HG03469 (cell line): ENCODE measurements around the gene VIPAS39.

ENCODE experiments used
- ATAC-seq: cut with Tn5 transposase; IDR thresholded peaks from one replicate; pipeline ENCODE4 v1.9.1; 2021; ENCODE audit warnings: mild to moderate bottlenecking, moderate library complexity, moderate number of reproducible peaks; ENCODE audit not compliant: unreplicated experiment

VIPAS39 gene

DNA sequence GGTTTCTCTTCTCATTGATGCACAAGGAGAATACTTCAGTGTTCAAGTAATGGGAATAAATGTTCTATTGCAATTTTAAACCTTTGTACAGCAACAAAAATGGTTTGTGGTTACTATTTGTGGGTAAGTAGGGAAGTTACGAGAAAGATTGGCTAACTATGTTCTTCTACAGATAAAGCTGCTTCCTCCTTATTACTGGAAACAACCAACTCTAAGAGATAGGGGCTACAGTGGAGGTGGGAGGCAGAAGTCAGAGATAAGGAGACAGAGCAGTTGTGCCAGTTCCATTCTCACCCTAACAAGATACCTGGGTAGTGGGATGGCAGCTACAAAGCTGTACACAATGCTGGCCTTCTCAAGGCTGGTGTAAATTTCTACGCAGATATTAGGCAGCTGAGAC is 50.2 kb downstream of the VIPAS39 start:
- ATAC-seq = no peak

DNA sequence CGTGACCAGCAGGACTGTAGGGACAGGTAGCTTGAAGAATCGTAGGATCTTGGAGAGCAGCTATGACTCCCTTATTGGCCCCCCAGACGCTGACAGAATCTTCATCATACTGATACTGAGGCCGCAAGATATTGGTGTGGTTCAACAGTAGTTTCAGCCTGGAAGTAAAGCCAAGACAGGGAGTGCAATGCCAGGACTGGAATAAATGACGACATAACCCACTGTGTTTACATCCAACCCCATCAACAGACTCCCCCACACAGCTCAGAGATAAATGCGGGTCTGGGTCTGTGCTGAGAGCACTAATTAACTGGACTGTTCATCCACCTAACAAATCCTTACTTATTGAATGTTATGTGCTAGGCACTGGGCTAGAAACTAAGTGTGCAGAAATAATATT is 50.7 kb downstream of the VIPAS39 start:
- no peak for ATAC-seq

DNA sequence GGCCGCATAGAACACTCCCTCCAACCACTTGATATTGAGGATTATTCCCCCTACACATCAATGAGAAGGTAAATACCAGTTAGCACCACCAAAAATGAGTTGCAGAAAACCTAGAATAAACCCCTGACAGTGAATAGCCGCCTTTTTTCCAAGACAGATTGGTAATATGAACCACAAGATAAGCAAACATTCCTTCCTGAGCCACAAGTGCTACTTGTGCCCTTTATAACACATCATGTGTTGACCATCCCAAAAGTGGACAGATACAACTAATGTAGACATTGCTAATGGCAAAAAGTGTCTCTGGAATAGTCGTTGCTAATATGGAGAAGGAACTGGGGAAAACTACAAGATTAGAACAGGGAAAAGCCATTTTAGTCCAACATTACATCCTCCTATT is 51.3 kb downstream of the VIPAS39 start:
- ATAC-seq = no peak

DNA sequence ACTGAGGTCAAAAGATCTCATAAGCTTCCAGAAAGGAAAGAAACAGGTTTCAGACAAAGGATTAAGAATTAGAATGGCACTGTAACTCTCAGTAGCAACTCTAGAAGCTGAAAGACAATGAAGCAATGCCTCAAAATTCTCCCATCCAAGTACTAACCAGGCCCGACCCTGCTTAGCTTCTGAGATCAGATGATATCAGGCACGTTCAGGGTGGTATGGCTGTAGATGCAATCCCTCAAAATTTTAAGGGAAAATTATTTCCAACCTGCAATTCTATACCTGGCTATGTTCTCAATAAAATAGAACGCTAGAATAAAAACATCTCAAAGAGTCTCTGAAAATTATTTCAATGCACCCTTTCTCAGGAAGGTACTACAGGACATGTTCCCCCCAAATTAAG is 53.6 kb downstream of the VIPAS39 start:
- no peak for ATAC-seq

DNA sequence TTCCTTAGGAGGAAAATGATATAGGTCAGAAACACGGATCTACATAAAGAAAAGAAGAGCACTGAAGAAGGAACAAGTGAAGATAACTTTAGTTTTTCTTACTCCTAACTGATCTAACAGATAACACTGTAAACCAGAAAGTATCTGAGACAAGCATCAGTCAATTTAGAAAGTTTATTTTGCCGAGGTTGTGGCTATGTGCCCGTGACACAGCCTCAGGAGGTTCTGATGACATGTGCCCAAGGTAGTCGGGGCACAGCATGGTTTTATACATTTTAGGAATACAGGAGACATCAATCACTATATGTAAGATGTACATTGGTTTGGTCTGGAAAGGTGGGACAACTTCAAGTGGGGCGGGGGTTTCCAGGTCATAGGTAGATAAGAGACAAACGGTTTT is 57.2 kb downstream of the VIPAS39 start:
- ATAC-seq = no peak

DNA sequence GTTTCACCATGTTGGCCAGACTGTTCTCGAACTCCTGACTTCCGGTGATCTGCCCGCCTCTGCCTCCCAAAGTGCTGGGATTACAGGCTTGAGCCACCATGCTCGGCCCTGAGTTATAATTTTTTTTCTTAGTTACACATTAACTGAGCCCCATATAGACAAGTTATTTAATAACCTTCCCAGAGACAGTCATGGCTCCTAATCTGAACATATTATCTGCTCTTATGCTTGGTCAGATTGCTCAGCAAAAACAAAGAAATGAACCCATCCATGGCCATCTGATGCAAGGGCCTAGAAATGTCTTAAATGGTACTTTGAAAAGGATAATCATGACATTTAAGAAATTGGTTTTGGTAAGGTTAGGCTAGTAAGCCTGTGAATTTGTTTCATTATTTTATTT is 67.2 kb downstream of the VIPAS39 start:
- ATAC-seq = no peak

DNA sequence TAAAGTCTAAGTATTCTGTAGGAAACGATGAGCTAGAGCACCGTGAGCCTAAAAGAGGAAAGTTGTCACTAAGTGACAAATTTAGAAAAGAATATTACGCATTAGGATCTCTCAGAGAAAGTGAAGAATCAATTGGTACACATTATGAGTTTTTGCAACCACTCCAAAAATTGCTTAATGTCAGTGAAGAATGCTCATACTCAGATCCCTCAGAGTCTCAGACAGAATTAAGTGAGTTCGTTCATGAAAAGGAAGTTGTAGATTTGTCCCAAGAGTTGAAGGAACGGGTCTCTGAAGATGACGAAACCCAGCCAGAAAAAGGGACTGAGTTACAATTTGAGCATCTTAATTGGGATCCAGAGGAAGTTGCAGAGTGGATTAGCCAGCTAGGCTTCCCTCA is 78.7 kb downstream of the VIPAS39 start:
- no peak for ATAC-seq

DNA sequence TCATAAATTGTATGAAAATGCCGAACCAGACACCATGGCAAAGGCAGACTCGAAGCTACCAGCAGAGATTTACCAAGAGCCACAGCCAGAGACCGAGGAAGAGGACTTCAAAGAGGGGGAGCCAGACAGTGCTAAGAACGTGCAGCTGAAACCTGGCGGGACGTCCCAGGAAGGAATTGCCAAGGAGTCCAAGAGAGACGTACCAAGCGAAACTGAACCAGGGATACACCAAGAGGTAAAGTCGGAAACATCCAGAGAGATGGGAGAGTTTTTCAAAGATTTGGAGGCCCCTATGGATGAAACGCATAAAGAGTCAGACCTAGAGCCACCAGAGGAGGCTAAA is 79.9 kb downstream of the VIPAS39 start:
- ATAC-seq = no peak

DNA sequence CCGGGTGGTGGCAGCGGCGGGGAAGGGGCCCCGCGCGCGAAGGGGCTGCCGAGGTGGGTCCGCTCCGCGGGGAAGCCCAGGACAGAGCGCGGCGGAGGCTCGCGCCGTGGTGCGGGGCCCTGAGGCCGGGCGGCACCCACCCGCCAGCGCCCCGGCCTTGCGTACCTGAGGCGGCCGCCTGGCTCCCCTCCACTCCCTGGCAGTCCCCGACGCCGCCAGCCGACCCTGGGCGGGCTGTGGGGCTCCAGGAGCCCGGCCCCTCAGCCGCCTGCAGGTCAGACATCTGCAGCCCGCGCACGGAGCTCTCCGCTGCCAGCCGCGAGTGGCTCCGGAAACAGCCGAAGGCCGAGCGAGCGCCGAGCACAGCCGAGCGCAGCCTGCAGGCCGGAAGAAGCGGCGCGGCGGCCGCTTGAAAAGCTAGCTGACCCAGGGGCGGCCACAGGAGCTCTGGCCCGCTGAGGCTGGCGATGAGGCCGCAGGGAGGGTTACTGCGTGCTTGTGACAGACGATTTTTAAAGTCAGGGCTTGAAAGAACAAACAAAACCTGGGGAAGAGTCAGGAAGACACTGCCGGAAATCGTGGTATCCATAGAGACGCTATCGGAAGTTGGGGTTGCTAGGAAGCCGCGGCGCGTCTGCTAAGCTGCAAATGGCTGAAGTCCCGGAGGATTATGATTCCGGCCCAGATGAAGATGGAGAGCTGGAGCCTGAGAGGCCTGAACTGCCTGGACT is 80.5 kb downstream of the VIPAS39 start, which contains the start of the genes SAMD15 and TMED8:
Gene SAMD15 (plus strand): TSS at position 609 of the 731 bp plus-strand sequence. CDS start 40 bp downstream, at position 649.
Gene TMED8 (minus strand): TSS at position 324 of the 731 bp plus-strand sequence. CDS start 41 bp downstream, at position 283.
- ATAC-seq = peak; percentile 68
